MCF 10A (cell line): ENCODE measurements around the gene NECAB2. TPM values are rescaled to one million over a fixed set of nuclear protein-coding genes. Genes with fewer than 3 reads are reported as not detected.

Experiments used
- BruUV-seq: library from RNA; stranded (reverse); fragments of 400-500 nt; replicated peaks from 2 replicates; lab custom pipeline; 2021; lab: Mats Ljungman, UMichigan
- CTCF ChIA-PET: fragments of 300-600 bp; sonication (Branson Sonifier 250); formaldehyde crosslinking; extraction: SDS; loops from one replicate; lab custom pipeline; 2021; ENCODE audit warnings: antibody characterized with exemption, inconsistent platforms; lab: Yijun Ruan, JAX
- POLR2A ChIA-PET: fragments of 300-600, 350-650 bp; sonication (Branson Sonifier 250); formaldehyde crosslinking; extraction: SDS; loops from one replicate; lab custom pipeline; 2020; ENCODE audit warnings: antibody characterized with exemption, inconsistent platforms; lab: Yijun Ruan, JAX
- DNase-seq: peaks from one replicate; pipeline ENCODE4 v3.0.0-alpha.2; 2018; ENCODE audit not compliant: unreplicated experiment
- H3K27ac Mint-ChIP-seq: one replicate; pipeline ENCODE4 v1.8.0; 2022; ENCODE audit warnings: mild to moderate bottlenecking, low read depth, mixed read lengths; ENCODE audit not compliant: unreplicated experiment
- H3K27me3 Mint-ChIP-seq: one replicate; pipeline ENCODE4 v1.8.0; 2022; ENCODE audit warnings: mixed read lengths; ENCODE audit not compliant: insufficient read depth, unreplicated experiment
- H3K36me3 Mint-ChIP-seq: one replicate; pipeline ENCODE4 v1.8.0; 2022; ENCODE audit warnings: mild to moderate bottlenecking, moderate library complexity, mixed read lengths; ENCODE audit not compliant: insufficient read depth, unreplicated experiment
- H3K4me1 Mint-ChIP-seq: one replicate; pipeline ENCODE4 v1.8.0; 2022; ENCODE audit warnings: mixed read lengths; ENCODE audit not compliant: insufficient read depth, unreplicated experiment
- H3K4me3 Mint-ChIP-seq: one replicate; pipeline ENCODE4 v1.8.0; 2022; ENCODE audit warnings: mild to moderate bottlenecking, moderate library complexity, mixed read lengths; ENCODE audit not compliant: unreplicated experiment
- H3K9me3 Mint-ChIP-seq: one replicate; pipeline ENCODE4 v1.8.0; 2022; ENCODE audit warnings: mixed read lengths; ENCODE audit not compliant: unreplicated experiment
- CTCF ChIP-seq: fragments of 200-600 bp; IDR thresholded peaks from one replicate; pipeline ENCODE4 v1.8.0; 2022; ENCODE audit warnings: antibody characterized with exemption, mild to moderate bottlenecking; ENCODE audit not compliant: unreplicated experiment
- intact Hi-C: fragments of 100-400 bp; cut with micrococcal nuclease; formaldehyde crosslinking; loops from 2 replicates; pipeline ENCODE4 v1.14.1; 2022
- total RNA-seq: library from RNA; stranded (reverse); gene quantifications from 2 replicates; pipeline ENCODE4 v1.2.3, GENCODE V29; 2022

The NECAB2 gene
- total RNA-seq, 1 experiment from 2014 or later = 2.3 TPM

DNA sequence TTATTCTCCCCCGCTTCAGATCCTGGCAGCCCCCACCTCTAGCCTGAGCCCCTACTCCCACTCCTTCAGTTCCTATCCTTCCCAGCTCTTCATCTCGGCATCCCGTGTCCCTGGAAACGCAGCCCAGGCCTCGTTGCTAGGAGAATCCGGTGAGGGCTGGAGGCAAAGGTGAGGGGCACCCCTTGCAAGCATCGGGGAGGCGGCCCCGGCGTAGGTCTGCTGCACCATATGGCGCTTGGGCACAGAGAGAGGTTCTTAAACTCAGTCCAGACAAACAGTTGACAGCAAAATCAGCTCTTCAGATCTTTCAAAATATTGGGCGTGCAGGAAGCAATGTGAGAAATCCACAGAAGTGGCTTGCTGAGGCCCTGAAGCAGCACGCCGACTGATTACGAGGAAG is 59.6 kb downstream of the NECAB2 start:
- BruUV-seq = no TSS peak

GRCh38 chr16:84029297-84030047 is 61.4 kb downstream of the NECAB2 start:
- Mint-ChIP-seq H3K4me1 (peaks cover 6% of the 10 kb centered on the region), H3K27ac (no peak overlapping the region), H3K4me3 (no peak overlapping the region), H3K9me3 (no peaks in the 10 kb centered on the region), H3K36me3 (peaks cover 6% of the 10 kb centered on the region), H3K27me3 (peaks cover 27% of the 10 kb centered on the region)
- ChIA-PET POLR2A (no interaction called here), CTCF (interaction anchor here (0.9 kb wide), 1 partner anchor 76 kb away, joined by 3 read pairs; no protein-coding TSS in a partner anchor)
- BruUV-seq = no TSS peak
- TF ChIP-seq CTCF = no peak
- DNase-seq = no peak
- intact Hi-C loops = no loop called here

More for the DNA sequence above, 59.6 kb downstream of the NECAB2 start:
- intact Hi-C loops = no loop called here
- no peak for TF ChIP-seq CTCF
- H3K36me3 Mint-ChIP-seq = peaks cover 6% of the 10 kb centered on the region
- H3K27ac Mint-ChIP-seq = no peak overlapping the region
- H3K9me3 Mint-ChIP-seq = no peaks in the 10 kb centered on the region
- peaks cover 27% of the 10 kb centered on the region for H3K27me3 Mint-ChIP-seq
- ChIA-PET POLR2A (no interaction called here), CTCF (no interaction called here)
- peaks cover 6% of the 10 kb centered on the region for H3K4me1 Mint-ChIP-seq
- no peak overlapping the region for H3K4me3 Mint-ChIP-seq
- no peak for DNase-seq

- POLR2A ChIA-PET = no interaction called here
- no peak for TF ChIP-seq CTCF
- H3K36me3 Mint-ChIP-seq = peaks cover 6% of the 10 kb centered on the region
- peaks cover 6% of the 10 kb centered on the region for H3K9me3 Mint-ChIP-seq
- BruUV-seq = no TSS peak
- DNase-seq = no peak
- H3K27me3 Mint-ChIP-seq = peaks cover 27% of the 10 kb centered on the region
- CTCF ChIA-PET = interaction anchor here (1.3 kb wide), 1 partner anchor 34 kb away, joined by 3 read pairs; no protein-coding TSS in a partner anchor
- H3K4me3 Mint-ChIP-seq = no peak overlapping the region
- H3K4me1 Mint-ChIP-seq = no peaks in the 10 kb centered on the region
- H3K27ac Mint-ChIP-seq = no peak overlapping the region
- intact Hi-C loops = no loop called here
These were observed 63.5 kb downstream of the NECAB2 start for GRCh38 chr16:84031556-84031955.

DNA sequence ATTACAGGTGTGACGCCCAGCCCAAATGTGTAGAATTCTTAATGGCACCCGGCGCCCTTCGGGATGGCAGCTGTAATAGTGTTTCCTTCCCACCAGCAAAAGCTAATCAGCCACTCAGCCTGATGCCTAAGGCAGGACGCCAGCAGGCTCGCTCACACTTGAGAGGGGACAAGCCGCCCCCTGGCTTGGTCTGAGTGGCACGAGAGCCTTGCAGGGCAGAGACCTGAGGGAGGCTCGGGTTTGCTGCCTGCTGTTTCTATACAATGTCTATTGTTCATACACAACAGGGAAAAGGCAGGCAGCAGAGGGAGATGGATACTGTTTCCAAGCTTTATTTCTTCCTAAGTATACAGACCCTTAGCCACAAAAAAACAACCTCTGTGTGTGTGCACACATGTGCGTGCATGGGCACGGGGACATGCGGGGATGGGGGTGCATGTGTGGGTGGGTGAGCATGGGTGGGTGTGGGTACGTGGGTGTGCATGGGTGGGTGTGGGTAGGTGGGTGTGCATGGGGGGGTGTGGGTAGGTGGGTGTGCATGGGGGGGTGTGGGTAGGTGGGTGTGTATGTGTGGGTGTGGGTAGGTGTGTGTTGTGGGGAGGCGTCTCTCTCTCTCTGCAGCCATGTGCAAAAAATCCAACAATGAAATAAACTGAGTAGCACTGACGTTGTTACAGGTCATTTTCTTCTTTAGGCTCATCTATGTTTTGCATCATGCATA is 64.6 kb downstream of the NECAB2 start:
- peaks cover 3% of the 10 kb centered on the region for H3K36me3 Mint-ChIP-seq
- no peak for DNase-seq
- H3K4me1 Mint-ChIP-seq = no peaks in the 10 kb centered on the region
- no peak overlapping the region for H3K27ac Mint-ChIP-seq
- CTCF ChIA-PET = no interaction called here
- peaks cover 27% of the 10 kb centered on the region for H3K27me3 Mint-ChIP-seq
- no peak for TF ChIP-seq CTCF
- intact Hi-C loops = no loop called here
- BruUV-seq = no TSS peak
- no peak overlapping the region for H3K4me3 Mint-ChIP-seq
- POLR2A ChIA-PET = no interaction called here
- peaks cover 6% of the 10 kb centered on the region for H3K9me3 Mint-ChIP-seq
